ENCODE measurements around the gene SUN1. TPM values are rescaled to one million over a fixed set of nuclear protein-coding genes. Genes with fewer than 3 reads are reported as not detected.
"Not testable (repeated sequence)": the region's sequence is repeated elsewhere in the genome, so short reads cannot be mapped to it uniquely, and the experiment has no call there.

SUN1 gene
- total RNA-seq, 1 donor, result 118 TPM

DNA sequence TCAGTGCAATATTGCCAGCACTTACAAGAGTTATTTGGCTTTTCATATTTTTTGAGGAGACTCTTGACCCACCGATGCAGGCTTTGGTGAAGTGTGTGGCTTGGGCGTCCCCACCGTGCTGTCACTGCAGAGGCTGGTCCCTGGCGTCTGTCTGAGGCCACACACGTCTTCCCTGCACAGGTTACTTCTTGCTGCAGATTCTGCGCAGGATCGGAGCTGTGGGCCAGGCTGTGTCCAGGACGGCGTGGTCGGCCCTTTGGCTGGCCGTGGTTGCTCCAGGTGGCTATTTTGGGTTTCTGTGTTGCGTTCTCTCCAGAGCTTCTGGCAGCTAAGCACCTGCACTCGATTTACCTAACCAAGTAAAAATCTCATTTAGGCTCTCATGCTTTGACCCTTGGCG lies 18.9 kb downstream of the SUN1 start:
- no peak for DNase-seq (ENCODE audit: low read depth in 2 of 3, low spot score in 2 of 3)

DNA sequence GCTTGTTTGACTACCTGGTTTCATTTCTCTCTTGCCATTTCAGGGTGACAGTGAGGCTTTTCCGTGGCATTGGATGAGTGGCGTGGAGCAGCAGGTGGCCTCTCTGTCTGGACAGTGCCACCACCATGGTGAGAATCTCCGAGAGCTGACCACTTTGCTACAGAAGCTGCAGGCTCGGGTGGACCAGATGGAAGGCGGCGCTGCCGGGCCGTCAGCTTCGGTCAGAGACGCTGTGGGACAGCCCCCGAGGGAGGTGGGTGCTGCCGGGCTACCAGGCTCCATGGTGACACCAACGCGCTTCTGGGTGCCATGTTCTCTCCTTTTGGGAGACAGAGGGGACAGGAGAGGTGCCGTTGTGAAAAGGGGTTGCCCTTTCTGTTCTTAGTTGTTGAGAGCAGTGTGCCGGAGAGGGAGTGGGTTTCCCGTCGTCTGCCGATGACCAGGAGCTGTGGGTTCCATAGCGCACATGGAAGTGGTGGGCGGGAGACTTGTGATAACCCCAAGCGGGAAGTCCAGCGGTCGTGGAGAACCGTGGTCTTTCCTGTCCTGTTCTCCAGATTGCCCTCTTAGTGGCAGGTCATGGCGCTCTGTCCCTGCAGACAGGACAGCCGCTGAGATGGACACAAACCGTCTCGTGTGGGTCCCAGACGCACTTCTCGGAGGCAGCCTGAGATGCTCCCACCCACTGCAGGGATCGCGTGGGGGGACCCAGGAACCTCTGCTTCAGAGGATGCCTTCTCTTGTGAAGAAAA lies 21.3 kb downstream of the SUN1 start:
- DNase-seq (ENCODE audit: low read depth in 2 of 3, low spot score in 2 of 3), result no peak

- DNase-seq (ENCODE audit: low read depth in 2 of 3, low spot score in 2 of 3), result no peak
These were observed 22.0 kb downstream of the SUN1 start for GRCh38 chr7:854118-854775.

GRCh38 chr7:855686-856369 lies 23.6 kb downstream of the SUN1 start:
- DNase-seq (ENCODE audit: low read depth in 2 of 3, low spot score in 2 of 3), result no peak

- DNase-seq (ENCODE audit: low read depth in 2 of 3, low spot score in 2 of 3), result no peak
These were observed 24.3 kb downstream of the SUN1 start for GRCh38 chr7:856444-857095.

DNA sequence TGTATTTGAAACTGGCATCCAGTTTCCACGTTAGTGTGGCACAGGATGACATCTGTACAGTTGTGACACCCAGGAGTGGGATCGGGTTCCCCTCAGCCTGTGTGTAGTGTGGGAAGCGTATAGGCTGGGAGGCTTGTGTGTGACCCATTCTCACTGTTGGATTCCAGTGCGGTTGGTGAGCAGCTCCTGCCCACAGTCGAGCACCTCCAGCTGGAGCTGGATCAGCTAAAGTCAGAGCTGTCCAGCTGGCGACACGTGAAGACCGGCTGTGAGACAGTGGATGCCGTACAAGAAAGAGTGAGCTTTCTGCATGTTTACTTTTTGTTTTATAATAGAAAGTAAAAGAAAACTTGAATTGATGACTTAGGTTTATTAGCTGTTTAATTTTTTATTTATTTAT lies 25.4 kb downstream of the SUN1 start:
- no peak for DNase-seq (ENCODE audit: low read depth in 2 of 3, low spot score in 2 of 3)

GRCh38 chr7:859359-860030 lies 27.2 kb downstream of the SUN1 start:
- DNase-seq (ENCODE audit: low read depth in 2 of 3, low spot score in 2 of 3), result no peak

- DNase-seq (ENCODE audit: low read depth in 2 of 3, low spot score in 2 of 3), result no peak
These were observed 27.9 kb downstream of the SUN1 start for GRCh38 chr7:860149-860548.

- DNase-seq (ENCODE audit: low read depth in 2 of 3, low spot score in 2 of 3), result no peak
These were observed 28.9 kb downstream of the SUN1 start for GRCh38 chr7:861222-861621.

- no peak for DNase-seq (ENCODE audit: low read depth in 2 of 3, low spot score in 2 of 3)
These were observed 29.9 kb downstream of the SUN1 start for GRCh38 chr7:862157-862556.

- DNase-seq (ENCODE audit: low read depth in 2 of 3, low spot score in 2 of 3), result no peak
These were observed 30.8 kb downstream of the SUN1 start for GRCh38 chr7:863106-863505.

GRCh38 chr7:865921-866320 lies 33.6 kb downstream of the SUN1 start:
- no peak for DNase-seq (ENCODE audit: low read depth in 2 of 3, low spot score in 2 of 3)

- no peak for DNase-seq (ENCODE audit: low read depth in 2 of 3, low spot score in 2 of 3)
These were observed 34.7 kb downstream of the SUN1 start for GRCh38 chr7:867001-867405.

- no peak for DNase-seq (ENCODE audit: low read depth in 2 of 3, low spot score in 2 of 3)
These were observed 35.3 kb downstream of the SUN1 start for GRCh38 chr7:867406-868188.

GRCh38 chr7:868189-868486 lies 35.9 kb downstream of the SUN1 start:
- DNase-seq (ENCODE audit: low read depth in 2 of 3, low spot score in 2 of 3), result no peak

- DNase-seq (ENCODE audit: low read depth in 2 of 3, low spot score in 2 of 3), result no peak
These were observed 37.1 kb downstream of the SUN1 start for GRCh38 chr7:869348-869747.

- no peak for DNase-seq (ENCODE audit: low read depth in 2 of 3, low spot score in 2 of 3)
These were observed 39.7 kb downstream of the SUN1 start for GRCh38 chr7:871900-872537.

DNA sequence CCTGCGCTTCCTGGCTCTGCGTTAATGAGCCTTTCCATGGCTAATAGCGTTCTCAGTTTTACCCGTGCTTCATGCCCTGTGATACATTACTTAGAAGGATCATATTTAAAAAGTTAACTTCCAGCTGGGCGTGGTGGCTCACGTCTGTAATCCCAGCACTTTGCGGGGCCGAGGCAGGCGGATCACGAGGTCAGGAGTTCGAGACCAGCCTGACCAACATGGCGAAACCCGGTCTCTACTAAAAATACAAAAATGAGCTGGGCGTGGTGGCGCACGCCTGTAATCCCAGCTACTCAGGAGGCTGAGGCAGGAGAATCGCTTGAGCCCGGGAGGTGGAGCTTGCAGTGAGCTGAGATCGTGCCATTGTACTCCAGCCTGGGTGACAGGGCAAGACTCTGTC lies 40.4 kb downstream of the SUN1 start:
- not testable (repeated sequence) for DNase-seq (ENCODE audit: low read depth in 2 of 3, low spot score in 2 of 3)

- peak; percentile 58 to 80 (median 77) for DNase-seq (ENCODE audit: low read depth in 2 of 3, low spot score in 2 of 3)
These were observed 41.2 kb downstream of the SUN1 start for GRCh38 chr7:873367-874002.

Measured in hematopoietic multipotent progenitor cell (in vitro differentiated cells).